Measurements from ENCODE around the gene INSC.

INSC gene

DNA sequence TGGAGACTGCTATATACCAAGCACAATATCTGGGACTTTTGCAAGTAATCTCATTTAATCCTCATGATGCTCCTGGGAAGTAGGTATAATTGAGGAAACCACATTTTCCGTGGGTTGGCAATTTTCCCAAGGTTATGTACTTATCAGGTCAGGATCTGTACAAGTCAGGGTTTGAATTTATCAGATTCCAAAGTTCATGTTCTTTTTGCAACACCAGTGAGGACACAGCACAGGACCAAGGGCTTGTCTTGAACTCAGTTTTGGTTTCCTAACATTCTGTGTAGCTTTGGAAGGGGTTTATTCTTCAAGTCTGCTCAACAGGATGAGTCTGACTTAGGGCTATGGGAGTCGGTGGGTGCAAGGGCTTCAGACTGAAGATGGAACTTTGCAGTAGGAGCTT is 30.4 kb downstream of the INSC start:
- DNase-seq (ENCODE audit: low read depth in 1 of 2, low spot score in 1 of 2), result no peak

DNA sequence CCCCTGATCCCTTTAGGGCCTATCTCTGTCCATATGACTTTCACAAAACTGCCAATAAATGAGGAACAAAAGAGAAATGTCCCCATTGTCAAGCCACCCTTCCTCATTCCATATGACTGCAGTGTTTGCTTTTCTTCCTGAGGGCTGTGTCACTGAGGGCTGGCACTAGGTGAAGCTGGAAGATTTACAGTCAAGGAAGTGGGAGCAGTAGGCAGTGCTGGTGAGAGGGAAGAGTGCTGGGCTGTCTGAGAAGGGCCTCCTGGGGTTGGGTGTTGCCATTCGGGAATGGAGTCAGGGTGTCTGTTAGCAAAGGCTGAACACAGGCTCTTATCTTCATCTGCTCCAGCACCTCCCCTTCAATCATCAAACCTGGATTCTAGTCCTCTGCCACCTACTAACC is 30.9 kb downstream of the INSC start:
- DNase-seq (ENCODE audit: low read depth in 1 of 2, low spot score in 1 of 2), result no peak

DNA sequence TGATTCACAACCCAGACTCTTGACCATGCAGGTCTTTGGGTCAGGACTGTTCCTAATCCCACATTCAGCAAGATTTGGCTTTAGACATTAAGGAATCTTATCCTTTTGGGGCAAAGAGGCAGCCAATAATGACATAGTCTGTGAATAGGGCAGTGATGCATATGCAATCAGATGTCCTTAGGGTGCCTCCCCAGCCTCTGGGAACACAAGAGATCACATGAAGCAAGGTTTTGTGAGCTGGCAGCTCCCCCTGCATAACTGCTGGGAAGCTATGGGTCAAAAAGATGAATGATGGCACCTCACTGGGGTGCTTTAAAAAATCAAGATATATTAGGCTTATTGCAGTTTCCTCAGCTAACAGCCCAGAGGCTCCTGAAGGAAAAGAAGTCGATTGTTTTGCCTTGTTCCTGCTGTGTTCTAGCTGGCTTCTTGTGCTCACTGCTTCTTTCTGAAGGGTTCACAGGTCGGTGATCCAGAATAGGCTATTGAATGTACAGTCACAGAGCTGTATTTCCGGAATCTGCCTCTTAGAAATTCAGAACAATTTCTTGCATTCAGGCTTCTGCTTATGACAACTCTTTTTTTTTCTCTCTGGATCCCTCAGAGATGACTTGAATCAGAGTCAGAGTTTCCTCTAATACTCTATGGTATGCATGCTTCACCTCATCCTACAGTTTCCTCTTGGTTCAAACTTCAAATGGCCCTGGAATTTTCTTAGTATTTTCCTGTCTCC is 31.7 kb downstream of the INSC start:
- DNase-seq (ENCODE audit: low read depth in 1 of 2, low spot score in 1 of 2), result no peak

DNA sequence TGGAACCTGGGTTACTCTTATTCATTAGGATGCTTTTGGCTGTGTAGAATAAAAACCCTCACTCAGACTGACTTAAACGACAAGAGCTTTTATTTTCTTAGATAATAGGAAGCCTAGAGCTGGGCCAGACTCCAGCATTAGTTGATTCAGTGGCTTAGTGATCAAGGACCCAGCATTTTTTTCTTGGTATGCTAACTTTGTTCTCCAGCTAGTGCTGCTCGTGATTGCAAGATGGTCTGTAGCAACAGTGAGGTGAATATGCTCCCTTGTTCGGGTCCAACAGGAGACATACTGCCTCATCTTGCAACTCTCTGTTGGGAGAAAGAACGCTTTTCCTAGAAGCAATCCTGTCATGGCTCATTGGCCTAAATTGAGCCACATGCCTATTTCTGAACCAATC is 33.4 kb downstream of the INSC start:
- DNase-seq (ENCODE audit: low read depth in 1 of 2, low spot score in 1 of 2), result no peak

DNA sequence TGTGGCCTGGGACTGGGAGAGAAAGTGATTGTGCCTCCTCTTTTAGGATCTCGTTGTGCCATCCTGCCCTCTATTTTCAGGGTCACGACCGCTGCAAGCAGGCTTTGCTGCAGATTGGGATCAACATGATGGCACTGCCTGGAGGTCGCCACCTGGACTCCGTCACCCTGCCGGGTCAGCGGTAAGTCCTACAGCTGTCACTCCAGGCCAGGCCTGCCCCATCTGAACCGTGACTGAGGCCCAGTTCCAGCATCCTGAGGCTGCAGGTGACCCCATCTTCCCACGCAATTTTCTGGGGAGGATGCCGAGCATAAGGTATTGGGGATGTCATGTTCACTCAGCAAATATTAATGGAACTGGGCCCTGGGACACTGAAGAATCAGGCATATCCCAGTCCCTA is 34.3 kb downstream of the INSC start:
- no peak for DNase-seq (ENCODE audit: low read depth in 1 of 2, low spot score in 1 of 2)

DNA sequence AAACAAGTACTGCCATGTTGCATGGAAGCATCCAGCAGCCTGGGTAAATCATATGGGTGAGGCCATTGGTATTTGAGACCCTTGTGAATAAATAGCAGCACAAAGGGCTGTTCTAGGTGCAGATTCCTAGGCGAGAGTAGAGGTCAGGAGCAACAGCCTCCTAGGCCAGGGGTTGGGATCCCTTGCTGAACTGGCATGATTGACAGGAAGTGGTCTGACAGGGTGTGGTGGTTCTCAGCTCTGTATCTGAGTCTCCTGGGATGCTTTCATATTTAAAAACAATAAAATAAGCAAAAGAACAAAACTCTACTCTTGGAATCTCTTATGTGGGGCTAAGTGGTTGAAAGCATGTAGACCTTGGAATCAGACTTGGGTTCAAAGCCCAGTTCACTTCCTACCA is 35.8 kb downstream of the INSC start:
- DNase-seq (ENCODE audit: low read depth in 1 of 2, low spot score in 1 of 2), result no peak

DNA sequence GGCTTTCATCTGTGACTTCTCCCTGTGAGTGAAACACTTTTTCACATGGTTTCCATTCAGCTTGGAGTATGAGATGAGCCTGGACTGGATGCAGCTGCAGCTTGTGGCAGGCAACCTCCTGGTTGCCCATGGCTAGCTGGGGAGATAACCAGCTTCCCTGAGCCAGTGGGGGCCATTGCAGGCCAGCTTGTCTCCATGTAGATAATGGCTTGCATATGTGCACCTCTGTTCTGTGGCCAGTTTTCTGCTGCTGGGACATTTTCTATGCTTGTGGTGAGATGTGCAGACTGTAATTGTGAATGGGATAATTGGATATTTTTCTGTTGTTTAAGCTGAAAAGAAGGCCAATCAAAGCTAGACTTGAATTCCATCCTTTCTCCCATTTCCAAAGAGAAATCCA is 38.5 kb downstream of the INSC start:
- DNase-seq (ENCODE audit: low read depth in 1 of 2, low spot score in 1 of 2), result no peak

DNA sequence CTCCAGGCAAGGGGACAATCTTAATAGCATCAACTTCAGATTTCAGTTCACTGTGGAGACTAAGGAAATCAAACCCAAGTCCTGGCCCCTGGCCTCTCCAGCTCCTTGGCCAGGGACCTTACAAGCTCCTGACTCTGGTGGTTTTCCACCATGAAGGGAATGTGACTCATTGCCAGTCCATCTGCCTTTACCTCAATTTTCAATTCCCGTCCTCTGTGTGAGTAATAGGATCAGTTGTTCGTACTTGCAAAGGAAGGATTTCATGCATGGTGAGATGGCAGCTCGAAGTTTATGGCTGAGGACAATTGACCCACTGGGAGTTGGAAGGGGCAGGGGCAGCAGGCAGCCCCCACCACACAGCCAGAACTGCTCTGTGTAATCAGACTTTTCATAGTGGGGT is 42.5 kb downstream of the INSC start:
- DNase-seq (ENCODE audit: low read depth in 1 of 2, low spot score in 1 of 2), result no peak

DNA sequence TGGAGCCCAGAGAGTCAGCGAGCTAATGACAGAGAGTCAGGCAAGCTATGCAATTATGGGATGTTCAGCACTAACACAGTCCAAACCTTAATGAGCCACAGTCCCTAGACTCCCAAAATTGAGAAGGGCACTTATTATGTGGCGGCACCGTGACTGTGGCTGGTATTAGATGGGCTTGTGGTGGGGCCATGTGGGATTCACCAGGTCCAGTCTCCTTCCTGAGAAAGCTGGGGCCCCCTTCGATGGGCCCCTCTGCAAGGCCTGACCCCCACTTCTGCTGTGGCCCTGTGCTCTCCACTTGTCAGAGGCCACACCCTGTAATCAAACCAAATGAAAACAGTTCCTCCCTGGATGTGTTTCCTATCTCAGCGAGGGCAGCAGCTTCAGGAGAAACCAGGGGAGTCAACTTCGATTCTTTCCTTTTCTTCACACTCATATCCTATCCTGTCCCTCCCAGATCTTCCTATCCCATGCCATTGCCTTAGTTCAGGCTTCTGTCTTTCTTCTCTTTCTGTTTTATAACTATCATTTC is 42.9 kb downstream of the INSC start:
- DNase-seq (ENCODE audit: low read depth in 1 of 2, low spot score in 1 of 2), result no peak

DNA sequence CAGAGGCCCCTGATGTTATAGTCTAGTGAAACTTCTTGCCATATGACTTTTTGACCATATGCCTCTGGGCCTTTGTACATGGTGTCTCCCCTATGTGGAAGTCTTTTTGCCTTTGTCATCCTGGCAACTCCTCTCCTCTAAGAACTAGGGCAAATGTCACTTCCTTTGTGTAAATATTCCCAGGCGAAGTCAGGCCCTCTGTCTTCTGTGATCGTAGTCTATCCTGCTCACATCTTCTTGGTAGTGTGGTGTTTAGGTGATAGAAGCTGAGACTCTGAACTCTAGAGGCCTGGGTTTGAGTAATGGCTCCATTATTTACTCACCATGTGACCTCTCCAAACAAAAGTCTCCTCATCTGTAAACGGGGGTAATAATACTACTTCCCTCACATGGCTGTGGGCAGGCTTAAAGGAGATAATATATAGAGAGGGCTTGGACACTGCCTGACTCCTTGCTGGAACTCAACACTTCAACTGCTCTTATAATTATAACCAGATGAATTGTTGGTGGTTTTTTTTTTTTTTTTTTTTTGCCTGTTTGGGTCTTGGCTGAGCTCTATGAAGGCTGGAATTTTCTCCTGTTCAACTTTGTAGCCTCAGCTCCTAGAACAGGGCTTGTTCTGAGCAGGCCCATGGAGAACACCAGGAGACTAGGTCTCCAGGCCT is 43.8 kb downstream of the INSC start:
- DNase-seq (ENCODE audit: low read depth in 1 of 2, low spot score in 1 of 2), result no peak

DNA sequence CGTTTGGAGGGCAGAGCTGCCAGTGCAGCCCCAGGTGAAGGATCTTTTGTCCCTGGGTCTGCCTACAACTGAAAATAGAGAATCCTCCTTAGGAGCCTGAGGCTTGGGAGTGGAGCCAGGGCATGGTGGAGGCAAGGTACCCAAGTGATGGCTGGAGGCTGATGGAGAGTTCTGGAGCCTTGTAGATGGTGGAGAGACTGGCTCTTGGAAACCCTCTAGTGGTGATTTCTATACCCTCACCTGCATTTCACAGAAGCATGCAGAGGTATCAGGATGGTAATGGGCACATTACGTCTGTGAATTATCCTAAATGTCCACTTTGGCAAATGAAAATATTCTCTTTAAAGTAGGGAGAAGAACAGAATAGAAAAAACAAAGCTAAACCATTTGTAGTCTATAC is 44.4 kb downstream of the INSC start:
- no peak for DNase-seq (ENCODE audit: low read depth in 1 of 2, low spot score in 1 of 2)

DNA sequence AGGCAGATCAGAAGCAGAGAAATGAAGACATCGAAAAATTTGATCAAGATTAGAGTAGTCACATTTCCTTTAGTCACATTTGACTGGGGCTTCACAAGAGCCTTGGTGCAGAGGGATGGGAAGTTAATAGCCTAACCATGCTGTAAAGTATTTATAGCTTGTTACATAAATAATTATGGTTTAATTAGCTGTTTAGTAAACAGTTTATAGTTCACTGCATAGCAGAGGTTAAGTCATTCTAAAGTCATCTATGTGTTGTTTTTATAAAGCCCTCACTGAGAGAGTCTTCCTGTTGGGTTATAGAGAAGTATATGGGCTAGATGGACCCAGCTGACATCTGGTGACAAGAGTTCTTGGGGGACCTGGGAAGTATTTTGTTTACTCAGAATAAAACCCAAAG is 47.1 kb downstream of the INSC start:
- DNase-seq (ENCODE audit: low read depth in 1 of 2, low spot score in 1 of 2), result no peak

DNA sequence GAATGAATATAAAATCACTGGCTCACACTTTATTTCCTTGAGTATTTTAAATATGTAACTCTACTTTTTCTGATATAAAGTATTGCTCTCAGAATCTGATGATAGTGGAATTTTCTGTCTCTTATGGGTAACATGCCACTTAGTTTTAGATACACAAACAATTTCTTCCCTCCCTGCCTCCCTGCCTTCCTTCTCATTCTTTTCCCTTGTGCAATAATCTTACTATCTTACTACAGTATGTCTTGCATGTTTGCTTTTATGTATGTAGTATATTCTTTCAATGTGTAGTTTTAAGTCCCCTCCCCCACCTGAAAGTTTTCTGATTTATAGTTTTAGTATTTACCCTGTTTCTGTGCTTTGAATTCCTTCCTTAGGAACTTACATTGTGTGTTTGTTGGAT is 48.4 kb downstream of the INSC start:
- no peak for DNase-seq (ENCODE audit: low read depth in 1 of 2, low spot score in 1 of 2)

DNA sequence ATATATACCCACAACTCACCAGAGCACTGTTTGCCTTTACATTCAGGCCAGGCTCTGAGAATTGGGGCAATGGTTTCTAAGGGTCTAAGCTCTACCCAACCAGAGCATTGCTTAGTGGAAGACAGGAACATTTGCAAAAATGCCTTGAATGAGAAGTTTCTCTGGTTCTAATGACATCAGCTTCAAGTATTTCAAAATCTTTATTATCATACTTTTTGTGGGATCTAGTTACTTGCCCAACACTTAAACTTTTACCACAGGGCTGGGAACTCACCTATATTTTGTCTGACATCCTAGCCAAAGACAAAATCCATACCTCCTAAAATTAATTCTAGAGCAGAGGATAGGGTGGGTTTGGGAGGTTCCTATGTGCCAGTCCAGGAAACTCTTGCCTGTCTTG is 51.5 kb downstream of the INSC start:
- no peak for DNase-seq (ENCODE audit: low read depth in 1 of 2, low spot score in 1 of 2)

DNA sequence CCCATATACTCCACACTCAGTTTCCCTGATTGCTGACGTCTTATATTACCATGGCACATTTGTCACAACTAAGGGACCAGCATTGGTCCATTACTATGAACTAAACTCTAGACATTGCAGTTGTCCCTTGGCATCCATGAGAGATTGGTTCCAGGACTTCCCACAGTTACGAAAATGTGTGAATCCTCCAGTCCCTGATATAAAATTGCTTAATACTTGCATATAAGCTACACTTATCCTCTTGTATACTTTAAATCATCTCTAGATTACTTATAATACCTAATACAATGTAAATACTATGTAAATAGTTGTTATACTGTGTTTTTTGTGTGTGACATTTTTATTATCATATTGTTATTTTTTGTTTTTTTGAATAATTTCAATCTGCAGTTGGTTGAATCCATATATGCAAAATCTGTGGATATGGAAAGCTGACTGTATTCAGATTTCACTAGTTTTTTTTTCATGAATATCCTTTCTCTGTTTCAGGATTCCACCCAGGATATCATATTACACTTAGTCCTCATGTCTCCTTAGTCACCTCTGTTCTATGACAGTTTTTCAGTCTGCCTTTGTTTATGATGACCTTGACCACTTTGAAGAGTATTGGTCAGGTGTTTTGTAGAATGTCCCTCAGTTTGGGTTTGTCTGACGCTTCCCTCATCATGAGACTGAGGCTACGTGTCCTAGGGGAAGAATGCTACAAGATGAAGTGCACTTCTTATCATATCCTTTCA is 55.3 kb downstream of the INSC start:
- DNase-seq (ENCODE audit: low read depth in 1 of 2, low spot score in 1 of 2), result no peak

DNA sequence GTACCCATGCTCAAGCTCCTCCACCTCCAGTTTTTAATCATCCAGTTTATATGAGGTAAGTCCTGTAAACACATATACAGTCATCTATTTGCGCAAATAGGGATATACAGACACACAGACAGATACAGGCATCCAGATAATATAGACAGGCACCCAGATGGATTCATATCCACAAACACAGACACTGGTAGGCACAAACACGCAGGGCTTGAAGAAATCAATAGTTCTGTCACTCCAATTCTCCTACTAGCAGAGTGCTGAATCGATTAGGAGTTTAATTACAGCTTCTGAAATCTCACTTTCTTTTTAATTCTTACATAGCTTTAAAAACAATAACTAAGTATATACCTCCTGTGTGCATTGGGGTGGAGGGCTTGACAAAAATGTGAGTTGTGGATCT is 56.0 kb downstream of the INSC start:
- DNase-seq (ENCODE audit: low read depth in 1 of 2, low spot score in 1 of 2), result no peak

DNA sequence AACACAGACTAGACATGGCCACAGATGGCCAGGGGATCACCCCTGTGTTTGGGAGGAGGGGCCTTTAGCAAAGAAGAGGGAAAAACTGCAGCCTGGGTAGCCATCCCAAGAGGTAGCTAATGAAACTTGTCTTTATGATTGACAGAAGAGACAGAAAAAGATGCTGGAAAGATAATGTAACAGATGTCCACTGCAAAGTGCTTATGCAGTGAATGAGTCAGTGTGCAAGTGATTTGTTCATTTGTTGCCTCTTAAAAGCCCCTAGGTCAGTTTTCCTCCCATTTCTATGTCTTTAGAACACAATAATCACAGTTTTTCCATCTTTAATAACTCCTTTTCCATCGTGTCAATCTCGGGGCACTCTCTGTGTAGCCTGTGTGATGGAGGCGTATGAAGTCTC is 57.2 kb downstream of the INSC start:
- no peak for DNase-seq (ENCODE audit: low read depth in 1 of 2, low spot score in 1 of 2)

DNA sequence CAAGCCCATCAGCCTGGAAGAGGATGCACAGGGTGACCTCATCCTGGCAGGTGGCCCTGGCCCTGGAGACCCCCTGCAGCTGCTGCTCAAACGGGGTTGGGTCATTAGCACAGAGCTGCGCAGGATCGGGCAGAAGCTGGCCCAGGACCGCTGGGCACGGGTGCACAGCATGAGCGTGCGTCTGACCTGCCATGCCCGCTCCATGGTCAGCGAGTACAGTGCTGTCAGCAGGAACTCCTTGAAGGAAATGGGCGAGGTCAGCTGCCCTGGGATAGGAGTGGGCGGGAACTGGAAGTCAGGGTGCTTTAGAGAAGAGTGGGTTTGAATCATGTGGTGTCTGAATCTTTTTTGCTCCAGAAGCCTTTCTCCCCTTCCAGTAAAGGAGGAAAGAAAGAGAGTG is 61.1 kb downstream of the INSC start:
- DNase-seq (ENCODE audit: low read depth in 1 of 2, low spot score in 1 of 2), result no peak

DNA sequence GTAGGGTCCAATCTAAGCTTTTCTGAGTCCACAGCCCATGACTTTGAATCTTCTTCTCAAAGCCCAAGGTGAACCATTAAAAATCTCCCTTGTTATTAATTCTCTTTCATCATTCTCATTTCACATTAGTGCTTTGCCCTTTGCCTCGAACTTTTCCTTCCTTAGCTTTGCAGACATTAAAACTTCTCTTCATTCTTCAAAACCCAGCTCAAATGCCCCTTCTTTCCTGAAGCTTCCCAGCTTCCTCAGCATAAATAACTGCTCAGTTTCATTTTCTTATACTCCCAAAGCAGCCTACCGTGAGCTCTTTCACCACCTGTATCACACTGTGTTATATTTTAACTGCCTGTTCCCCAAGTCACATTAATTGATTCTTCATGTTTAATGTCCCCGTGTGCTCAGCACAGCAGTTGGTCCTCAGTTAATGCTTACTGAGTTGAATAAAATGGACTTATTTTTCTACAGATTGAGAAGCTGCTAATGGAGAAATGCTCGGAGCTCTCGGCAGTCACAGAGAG is 62.0 kb downstream of the INSC start:
- no peak for DNase-seq (ENCODE audit: low read depth in 1 of 2, low spot score in 1 of 2)

DNA sequence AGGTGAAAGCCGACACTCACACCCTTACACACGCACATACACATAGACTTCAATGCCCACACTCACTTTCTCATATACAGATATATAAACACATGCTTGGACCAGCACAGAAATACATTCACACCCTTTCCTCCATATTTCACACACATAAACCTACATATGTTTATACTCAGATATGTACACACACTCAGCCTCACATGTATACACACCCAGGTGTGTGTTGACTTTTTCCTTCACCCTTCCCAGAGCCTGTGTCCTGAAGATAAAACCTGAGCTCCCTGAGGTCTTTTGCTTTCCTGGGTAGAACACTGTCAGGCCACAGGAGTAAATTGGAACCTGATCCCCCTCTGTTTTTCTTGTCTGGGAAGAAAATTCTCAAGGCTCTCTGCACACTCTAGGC is 62.8 kb downstream of the INSC start:
- no peak for DNase-seq (ENCODE audit: low read depth in 1 of 2, low spot score in 1 of 2)

DNA sequence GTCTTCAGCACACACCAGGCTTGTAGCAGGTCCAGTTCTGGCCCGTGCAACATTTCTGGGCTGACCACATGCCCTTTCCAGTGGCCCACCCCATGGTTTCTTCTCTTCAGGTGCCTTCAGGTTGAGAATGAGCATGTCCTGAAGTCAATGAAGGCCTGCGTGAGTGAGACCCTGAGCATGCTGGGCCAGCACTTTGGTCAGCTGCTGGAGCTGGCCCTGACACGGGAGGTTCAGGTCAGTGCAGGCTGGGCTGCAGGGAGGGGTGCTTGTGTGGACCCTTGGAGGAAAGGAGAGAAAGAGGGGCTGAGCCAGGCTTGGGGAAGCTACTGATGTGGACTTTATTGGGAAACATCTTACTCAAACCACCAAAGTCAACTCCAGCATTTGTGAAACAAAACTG is 63.5 kb downstream of the INSC start:
- no peak for DNase-seq (ENCODE audit: low read depth in 1 of 2, low spot score in 1 of 2)

DNA sequence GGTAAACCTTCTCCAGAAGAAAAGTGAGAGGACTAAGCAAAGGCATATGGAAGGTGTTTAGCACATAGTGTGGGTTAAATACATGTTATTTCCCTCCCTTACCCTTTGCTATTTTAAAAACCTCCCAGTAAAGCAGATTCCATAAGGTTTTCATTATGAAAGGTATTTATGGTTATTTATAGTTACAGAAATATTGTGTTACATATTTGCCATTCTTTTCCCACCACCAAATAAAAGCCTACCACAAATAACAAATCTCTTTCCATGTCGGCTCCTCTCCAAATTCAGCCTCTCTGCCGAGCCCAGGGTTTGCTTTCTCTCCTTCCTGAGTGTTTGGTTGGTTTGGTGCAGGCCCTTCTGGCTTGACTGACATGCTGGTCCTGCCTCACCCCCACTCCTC is 64.4 kb downstream of the INSC start:
- DNase-seq (ENCODE audit: low read depth in 1 of 2, low spot score in 1 of 2), result no peak
